ENCODE measurements around the gene MGAT5. TPM values are rescaled to one million over a fixed set of nuclear protein-coding genes. Genes with fewer than 3 reads are reported as not detected.

Gene MGAT5
- total RNA-seq, 1 experiment from 2014 or later, result 95.3 TPM

DNA sequence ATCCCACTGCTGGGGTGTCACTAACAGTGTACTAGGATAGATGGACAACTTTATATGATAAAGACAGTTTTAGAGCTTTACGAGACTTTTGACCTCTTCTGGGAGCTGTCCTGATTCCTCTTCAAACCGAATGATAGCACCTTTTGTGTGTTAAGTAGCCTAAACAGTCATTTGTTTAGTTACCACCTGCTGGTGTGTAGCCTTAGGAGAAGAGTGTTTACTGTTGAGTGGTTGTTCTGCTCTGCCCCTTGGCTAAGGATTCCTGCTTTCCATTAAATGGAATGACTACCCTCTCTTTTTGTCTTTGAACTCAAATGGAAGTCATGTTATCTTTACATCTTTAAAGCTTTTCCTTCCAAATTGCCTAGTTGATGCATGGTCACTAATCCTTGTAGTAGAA lies 28.0 kb upstream of the MGAT5 start:
- Histone ChIP-seq H3K4me1 (no peaks in the 10 kb centered on the region), H3K4me3 (no peak overlapping the region), H3K27me3 (no peaks in the 10 kb centered on the region), H3K9me3 (replicated peaks) (peaks cover 9% of the 10 kb centered on the region), H3K36me3 (no peaks in the 10 kb centered on the region), H3K27ac (no peak overlapping the region)
- DNase-seq, result no peak

DNA sequence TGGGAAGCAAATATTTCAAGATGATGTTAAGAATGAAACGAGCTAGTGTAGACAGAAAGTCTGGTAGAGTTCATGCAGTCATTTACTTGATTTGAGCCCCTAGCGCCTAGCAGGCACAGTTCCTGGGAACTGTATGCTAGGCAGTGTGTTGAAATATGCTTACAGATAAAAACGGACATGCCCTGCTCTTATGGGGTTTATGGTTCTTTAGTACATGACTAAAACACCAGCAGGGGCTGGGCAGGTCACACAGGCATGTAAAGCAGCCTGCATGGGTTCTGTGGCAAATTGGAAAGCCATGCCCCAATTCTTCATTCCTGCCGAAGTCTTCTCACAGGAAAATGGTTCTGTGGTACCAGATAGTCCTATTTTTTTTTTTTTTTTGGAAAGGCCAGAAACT lies 27.3 kb upstream of the MGAT5 start:
- no peak overlapping the region for H3K4me3 ChIP-seq
- H3K9me3 ChIP-seq (replicated peaks), result peaks cover 9% of the 10 kb centered on the region
- H3K36me3 ChIP-seq, result no peaks in the 10 kb centered on the region
- H3K27ac ChIP-seq, result no peak overlapping the region
- no peak for DNase-seq
- H3K4me1 ChIP-seq, result no peaks in the 10 kb centered on the region
- no peaks in the 10 kb centered on the region for H3K27me3 ChIP-seq

GRCh38 chr2:134227666-134228065 lies 26.2 kb upstream of the MGAT5 start:
- H3K27ac ChIP-seq, result no peak overlapping the region
- no peaks in the 10 kb centered on the region for H3K4me1 ChIP-seq
- DNase-seq, result no peak
- 0 out of 2 replicates have a peak, but pooled peaks cover 3% of the 10 kb centered on the region for H3K36me3 ChIP-seq
- no peak overlapping the region for H3K4me3 ChIP-seq
- peaks cover 9% of the 10 kb centered on the region for H3K9me3 ChIP-seq (replicated peaks)
- no peaks in the 10 kb centered on the region for H3K27me3 ChIP-seq

GRCh38 chr2:134228493-134228903 lies 25.4 kb upstream of the MGAT5 start:
- H3K27ac ChIP-seq, result no peak overlapping the region
- H3K9me3 ChIP-seq (replicated peaks), result peaks cover 9% of the 10 kb centered on the region
- DNase-seq, result peak in 1 of 2 experiments; percentile 45
- H3K4me1 ChIP-seq, result no peaks in the 10 kb centered on the region
- H3K27me3 ChIP-seq, result no peaks in the 10 kb centered on the region
- 0 out of 2 replicates have a peak, but pooled peaks cover 3% of the 10 kb centered on the region for H3K36me3 ChIP-seq
- no peak overlapping the region for H3K4me3 ChIP-seq

DNA sequence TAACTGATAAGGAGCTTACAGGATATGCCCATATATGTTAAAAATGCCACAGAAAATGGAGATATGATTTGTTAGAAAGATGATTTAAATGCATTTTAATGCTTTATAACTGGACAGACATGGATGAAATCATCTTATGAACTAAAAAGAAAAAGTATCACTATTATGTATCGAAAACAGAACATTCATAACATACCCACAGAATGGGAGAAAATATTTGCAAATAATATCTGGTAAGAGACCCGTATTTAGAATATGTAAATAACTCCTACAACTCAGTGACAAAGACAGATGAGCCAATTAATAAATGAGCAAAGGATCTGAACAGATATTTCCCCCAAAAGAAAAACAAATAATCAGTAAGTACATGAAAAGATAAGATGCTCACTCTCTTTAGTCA lies 24.3 kb upstream of the MGAT5 start:
- H3K36me3 ChIP-seq, result 0 out of 2 replicates have a peak, but pooled peaks cover 3% of the 10 kb centered on the region
- H3K4me1 ChIP-seq, result peaks cover 3% of the 10 kb centered on the region; the same call in 1 of the 2 replicates
- DNase-seq, result no peak
- no peak overlapping the region for H3K27ac ChIP-seq
- no peak overlapping the region for H3K4me3 ChIP-seq
- H3K9me3 ChIP-seq (replicated peaks), result peaks cover 9% of the 10 kb centered on the region
- H3K27me3 ChIP-seq, result no peaks in the 10 kb centered on the region

DNA sequence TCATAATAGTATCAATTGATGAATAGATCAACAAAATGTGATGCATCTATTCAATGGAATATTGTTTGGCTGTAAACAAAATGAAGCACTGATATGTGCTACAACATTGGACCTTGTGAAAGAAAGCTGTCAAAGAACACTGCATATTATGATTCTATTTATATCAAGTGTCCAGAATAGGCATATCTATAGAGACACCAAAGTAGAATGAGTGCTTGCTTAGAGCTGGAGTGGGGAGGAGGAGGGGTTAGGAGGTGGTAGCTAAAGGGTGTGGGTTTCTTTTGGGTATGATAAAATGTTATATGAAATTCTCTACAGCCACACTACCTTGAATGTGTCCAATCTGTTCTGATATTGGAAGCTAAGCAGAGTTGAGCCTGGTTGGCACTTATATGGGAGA lies 23.0 kb upstream of the MGAT5 start:
- H3K36me3 ChIP-seq, result peaks cover 3% of the 10 kb centered on the region; the same call in 1 of the 2 replicates
- no peak overlapping the region for H3K4me3 ChIP-seq
- peaks cover 4% of the 10 kb centered on the region for H3K4me1 ChIP-seq
- no peak overlapping the region for H3K27ac ChIP-seq
- no peaks in the 10 kb centered on the region for H3K27me3 ChIP-seq
- DNase-seq, result no peak
- H3K9me3 ChIP-seq (replicated peaks), result peaks cover 9% of the 10 kb centered on the region

GRCh38 chr2:134231301-134231964 lies 22.4 kb upstream of the MGAT5 start:
- peaks cover 4% of the 10 kb centered on the region for H3K4me1 ChIP-seq
- DNase-seq, result no peak
- H3K27ac ChIP-seq, result no peak overlapping the region
- peaks cover 3% of the 10 kb centered on the region; the same call in 1 of the 2 replicates for H3K36me3 ChIP-seq
- H3K4me3 ChIP-seq, result no peak overlapping the region
- H3K27me3 ChIP-seq, result no peaks in the 10 kb centered on the region
- peaks cover 9% of the 10 kb centered on the region for H3K9me3 ChIP-seq (replicated peaks)

GRCh38 chr2:134231965-134232340 lies 21.9 kb upstream of the MGAT5 start:
- H3K27ac ChIP-seq, result no peak overlapping the region
- H3K4me3 ChIP-seq, result no peak overlapping the region
- DNase-seq, result no peak
- peaks cover 9% of the 10 kb centered on the region for H3K9me3 ChIP-seq (replicated peaks)
- H3K27me3 ChIP-seq, result no peaks in the 10 kb centered on the region
- H3K4me1 ChIP-seq, result peaks cover 4% of the 10 kb centered on the region
- H3K36me3 ChIP-seq, result peaks cover 3% of the 10 kb centered on the region; the same call in 1 of the 2 replicates

GRCh38 chr2:134232461-134232860 lies 21.4 kb upstream of the MGAT5 start:
- Histone ChIP-seq H3K4me3 (no peak overlapping the region), H3K27ac (no peak overlapping the region), H3K4me1 (peaks cover 4% of the 10 kb centered on the region), H3K27me3 (no peaks in the 10 kb centered on the region), H3K36me3 (peaks cover 3% of the 10 kb centered on the region; the same call in 1 of the 2 replicates), H3K9me3 (replicated peaks) (peaks cover 7% of the 10 kb centered on the region)
- DNase-seq, result no peak

DNA sequence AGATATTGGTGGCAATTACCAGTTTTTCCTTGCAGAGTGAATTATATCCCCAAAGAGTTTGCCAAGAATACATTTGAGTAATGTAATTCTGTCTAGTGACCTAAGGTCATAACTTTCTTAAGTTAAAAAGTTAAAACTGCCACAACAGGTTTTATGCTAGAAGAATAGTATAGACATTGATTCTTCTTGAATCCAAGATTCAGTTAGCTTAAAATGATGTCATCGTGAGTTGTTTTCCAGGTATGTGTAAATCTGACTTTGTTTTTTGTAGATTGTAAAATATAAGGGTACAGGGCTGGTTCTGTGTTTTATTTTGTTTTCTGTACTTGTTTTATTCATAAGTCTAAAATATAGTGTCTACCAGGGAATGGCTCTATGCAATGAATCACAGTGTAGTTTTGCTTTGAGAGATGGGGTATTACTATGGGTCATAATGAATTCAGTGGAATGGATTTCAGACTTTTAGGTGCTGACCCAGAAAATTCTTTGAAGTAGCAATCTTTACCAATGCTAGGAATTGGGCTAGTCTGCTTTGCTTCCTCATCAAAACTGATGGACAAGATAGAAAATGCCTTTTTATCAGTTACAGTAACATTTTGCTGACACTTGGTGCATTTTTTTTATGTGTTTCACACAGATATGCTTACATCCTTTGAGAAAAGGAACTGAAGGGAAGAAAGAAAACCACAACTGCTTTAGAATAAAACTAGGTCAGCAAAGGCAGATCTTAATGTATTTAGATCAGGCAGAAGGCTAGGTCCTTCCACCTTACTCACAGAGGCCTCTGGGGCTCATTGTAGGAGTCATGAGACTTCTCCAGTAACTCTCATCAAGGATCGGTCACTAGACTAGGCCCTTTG lies 20.8 kb upstream of the MGAT5 start:
- H3K27ac ChIP-seq, result no peak overlapping the region

DNA sequence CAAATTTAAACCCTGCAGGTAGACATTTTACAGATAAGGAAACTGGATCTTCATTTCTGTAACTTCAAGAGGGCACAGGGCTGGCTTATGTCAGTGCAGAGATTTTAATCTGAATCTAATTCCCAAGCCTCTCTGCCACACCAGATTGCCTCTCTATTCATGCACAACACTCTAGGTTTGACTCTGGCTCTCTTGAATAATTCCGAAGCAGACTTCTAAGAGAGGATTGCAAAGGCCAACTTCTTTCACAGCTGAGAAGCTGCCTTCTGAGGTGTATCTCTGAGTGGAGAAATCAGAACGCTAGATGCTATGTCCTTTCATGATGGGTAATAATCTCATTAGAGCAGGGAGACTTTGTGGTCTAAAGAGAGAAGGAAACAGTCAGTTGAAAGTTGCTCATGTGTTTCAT lies 20.1 kb upstream of the MGAT5 start:
- Histone ChIP-seq H3K4me1 (peaks cover 4% of the 10 kb centered on the region), H3K36me3 (peaks cover 7% of the 10 kb centered on the region; the same call in 1 of the 2 replicates), H3K27me3 (no peaks in the 10 kb centered on the region), H3K27ac (no peak overlapping the region), H3K4me3 (no peak overlapping the region), H3K9me3 (replicated peaks) (no peaks in the 10 kb centered on the region; the same call in 1 of the 2 replicates)
- no peak for DNase-seq

More for the DNA sequence above, 20.8 kb upstream of the MGAT5 start:
- no peak for DNase-seq
- H3K4me1 ChIP-seq, result peaks cover 4% of the 10 kb centered on the region
- H3K9me3 ChIP-seq (replicated peaks), result peaks cover 3% of the 10 kb centered on the region
- peaks cover 3% of the 10 kb centered on the region; the same call in 1 of the 2 replicates for H3K36me3 ChIP-seq
- no peaks in the 10 kb centered on the region for H3K27me3 ChIP-seq
- H3K4me3 ChIP-seq, result no peak overlapping the region

DNA sequence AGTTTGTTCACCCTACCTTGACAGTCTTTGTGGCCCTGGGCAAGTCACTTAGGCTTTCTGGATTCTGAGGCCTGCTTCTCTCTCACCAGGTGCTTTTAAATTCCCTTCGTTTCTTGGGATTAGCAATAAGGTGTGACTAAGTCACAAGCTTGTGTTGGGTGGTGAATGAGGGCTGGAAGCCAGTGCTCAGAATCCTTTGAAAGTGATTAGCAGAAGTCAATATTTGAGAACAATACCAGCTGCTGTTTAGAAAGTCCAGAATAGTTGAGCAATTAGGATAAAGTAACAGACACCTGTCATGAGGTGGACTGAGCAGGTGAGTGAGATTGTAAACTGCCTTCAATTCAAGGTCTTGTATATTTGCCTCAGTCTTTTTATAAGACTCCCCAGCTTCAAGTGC lies 19.3 kb upstream of the MGAT5 start:
- Histone ChIP-seq H3K36me3 (peaks cover 7% of the 10 kb centered on the region; the same call in 1 of the 2 replicates), H3K9me3 (replicated peaks) (no peaks in the 10 kb centered on the region), H3K27ac (no peak overlapping the region), H3K4me3 (no peak overlapping the region), H3K4me1 (peaks cover 8% of the 10 kb centered on the region), H3K27me3 (no peaks in the 10 kb centered on the region)
- no peak for DNase-seq

DNA sequence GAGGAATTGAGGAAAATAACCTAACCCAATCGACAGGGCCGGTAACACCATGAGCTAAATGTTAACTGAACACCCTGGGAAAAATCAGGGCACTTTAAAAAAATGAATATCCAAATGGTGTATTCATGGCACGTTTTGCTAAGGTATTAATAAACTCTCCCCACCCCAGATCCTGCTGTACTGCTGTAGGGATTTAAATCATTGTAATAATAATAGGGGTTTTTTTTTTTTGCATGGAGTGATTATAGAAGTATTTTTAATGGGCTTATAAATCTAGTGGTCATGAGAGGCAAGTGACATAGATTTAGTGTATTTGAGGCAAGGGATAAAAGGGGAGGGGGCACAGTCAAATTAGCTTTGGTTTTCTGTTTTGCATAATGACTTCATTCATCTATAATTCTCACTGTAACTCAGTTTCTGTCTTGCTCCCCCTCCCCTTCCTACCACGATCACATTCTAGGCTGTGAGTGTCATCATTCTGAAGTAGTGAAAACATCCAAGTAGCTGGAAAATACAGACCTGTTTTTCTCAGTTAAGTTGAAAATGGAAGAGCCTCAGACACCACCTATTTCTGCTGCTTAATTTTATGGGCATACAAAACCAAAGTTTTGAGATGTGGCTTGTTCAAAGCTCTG lies 18.2 kb upstream of the MGAT5 start:
- H3K36me3 ChIP-seq, result peaks cover 7% of the 10 kb centered on the region; the same call in 1 of the 2 replicates
- H3K27ac ChIP-seq, result peak overlapping the region; percentile 17
- H3K4me1 ChIP-seq, result peaks cover 16% of the 10 kb centered on the region
- H3K4me3 ChIP-seq, result no peak overlapping the region
- DNase-seq, result no peak
- no peaks in the 10 kb centered on the region for H3K9me3 ChIP-seq (replicated peaks)
- H3K27me3 ChIP-seq, result no peaks in the 10 kb centered on the region

DNA sequence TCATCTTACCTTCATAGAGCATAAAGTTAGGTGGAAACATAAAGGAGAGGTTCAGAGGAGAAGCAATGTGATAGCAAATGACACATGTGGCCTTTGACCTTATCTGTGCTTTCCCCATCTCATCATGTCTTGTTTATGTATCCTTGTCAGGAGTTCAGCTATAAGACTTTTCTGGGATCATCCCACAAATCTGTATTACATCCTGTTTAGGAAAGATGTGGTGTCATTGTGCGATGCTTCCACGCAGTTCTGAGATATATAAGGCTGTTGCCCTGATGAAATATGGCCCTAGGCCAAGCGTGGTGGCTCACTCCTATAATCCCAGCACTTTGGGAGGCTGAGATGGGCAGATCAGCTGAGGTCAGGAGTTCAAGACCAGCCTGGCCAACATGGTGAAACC lies 15.5 kb upstream of the MGAT5 start:
- Histone ChIP-seq H3K27me3 (no peaks in the 10 kb centered on the region), H3K27ac (no peak overlapping the region), H3K9me3 (replicated peaks) (no peaks in the 10 kb centered on the region), H3K36me3 (peaks cover 4% of the 10 kb centered on the region; the same call in 1 of the 2 replicates), H3K4me3 (no peak overlapping the region), H3K4me1 (peaks cover 16% of the 10 kb centered on the region)
- DNase-seq, result no peak

- Histone ChIP-seq H3K36me3 (peaks cover 4% of the 10 kb centered on the region; the same call in 1 of the 2 replicates), H3K4me3 (no peak overlapping the region), H3K27ac (peak overlapping the region; percentile 19; the same call in 1 of the 2 replicates), H3K27me3 (no peaks in the 10 kb centered on the region), H3K4me1 (peaks cover 12% of the 10 kb centered on the region), H3K9me3 (replicated peaks) (no peaks in the 10 kb centered on the region)
- DNase-seq, result peak; percentile 53 to 67
These were observed 13.8 kb upstream of the MGAT5 start for GRCh38 chr2:134240061-134240460.
